Ishikawa (cell line): ENCODE measurements around the gene OVOL2.

Source experiments
- CEBPB ChIP-seq: IDR thresholded peaks from 2 replicates; pipeline ENCODE4 v1.6.1; 2012
- CREB1 ChIP-seq: IDR thresholded peaks from 2 replicates; pipeline ENCODE4 v1.6.1; 2012; ENCODE audit warnings: low read depth
- EGR1 ChIP-seq: IDR thresholded peaks from 2 replicates; pipeline ENCODE4 v1.6.1; 2012
- EP300 ChIP-seq: IDR thresholded peaks from 2 replicates; pipeline ENCODE4 v1.6.1; 2012; ENCODE audit warnings: borderline replicate concordance
- FOXM1 ChIP-seq: IDR thresholded peaks from 2 replicates; pipeline ENCODE4 v1.6.1; 2012; ENCODE audit warnings: low read depth, borderline replicate concordance
- MAX ChIP-seq: IDR thresholded peaks from 2 replicates; pipeline ENCODE4 v1.6.1; 2012
- NFIC ChIP-seq: IDR thresholded peaks from 2 replicates; pipeline ENCODE4 v1.6.1; 2012
- RAD21 ChIP-seq: IDR thresholded peaks from 2 replicates; pipeline ENCODE4 v1.6.1; 2012; ENCODE audit warnings: low read depth
- REST ChIP-seq: IDR thresholded peaks from 2 replicates; pipeline ENCODE4 v1.6.1; 2012; ENCODE audit warnings: low read depth, mild to moderate bottlenecking
- TAF1 ChIP-seq: IDR thresholded peaks from 2 replicates; pipeline ENCODE4 v1.6.1; 2012; ENCODE audit warnings: low read depth, mild to moderate bottlenecking
- TCF12 ChIP-seq: IDR thresholded peaks from 2 replicates; pipeline ENCODE4 v1.6.1; 2012; ENCODE audit warnings: low read depth
- TEAD4 ChIP-seq: IDR thresholded peaks from 2 replicates; pipeline ENCODE4 v1.6.1; 2012
- USF1 ChIP-seq: IDR thresholded peaks from 2 replicates; pipeline ENCODE4 v1.6.1; 2012
- YY1 ChIP-seq: IDR thresholded peaks from 2 replicates; pipeline ENCODE4 v1.6.1; 2012; ENCODE audit warnings: low read depth
- ZBTB7A ChIP-seq: IDR thresholded peaks from 2 replicates; pipeline ENCODE4 v1.6.1; 2012; ENCODE audit warnings: low read depth

Gene OVOL2

GRCh38 chr20:18009116-18009515 lies 48.6 kb downstream of the OVOL2 start:
- TF ChIP-seq EGR1 (no peak), FOXM1 (no peak), NFIC (no peak), TEAD4 (no peak), REST (no peak), ZBTB7A (no peak), RAD21 (no peak), CEBPB (no peak), MAX (no peak), TAF1 (no peak), CREB1 (no peak), TCF12 (no peak), EP300 (no peak), USF1 (no peak), YY1 (no peak)

DNA sequence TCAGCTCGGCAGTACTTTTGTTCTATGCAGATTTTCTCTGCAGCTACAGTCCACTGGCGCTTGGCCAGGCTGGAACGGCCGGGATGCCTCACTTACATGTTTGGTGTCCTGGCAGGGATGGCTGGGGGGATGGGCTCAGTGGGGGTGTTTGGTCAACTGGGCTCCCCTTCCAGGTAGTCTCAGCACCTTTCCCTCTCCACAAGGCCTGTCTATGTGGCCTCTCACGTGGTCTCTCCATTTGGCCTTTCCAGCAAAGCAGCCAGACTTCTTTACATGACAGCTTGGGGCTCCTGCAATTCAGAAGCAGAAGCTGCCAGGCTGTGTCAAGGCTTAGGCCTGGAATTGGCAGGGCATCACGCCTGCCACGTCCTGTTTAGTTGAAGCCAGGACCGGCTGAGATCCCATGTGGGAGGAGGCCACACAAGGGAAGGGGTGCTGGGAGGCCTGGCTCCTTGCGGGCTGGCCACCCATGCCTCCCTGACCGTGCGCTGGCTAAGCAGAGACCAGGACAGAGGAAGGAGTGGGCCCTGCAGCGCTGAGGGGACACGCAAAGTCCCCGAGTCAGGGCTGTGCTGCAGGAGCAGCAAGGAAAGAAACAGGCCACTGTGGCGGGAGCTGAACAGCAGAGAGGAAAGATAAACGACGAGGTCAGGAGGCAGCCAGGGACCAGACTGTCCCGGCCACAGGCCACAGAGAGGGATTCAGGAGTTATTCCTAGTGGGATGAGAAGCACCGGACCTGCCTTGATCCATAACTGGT lies 50.0 kb downstream of the OVOL2 start:
- TF ChIP-seq EGR1 = no peak
- TF ChIP-seq CREB1 = no peak
- TF ChIP-seq FOXM1 = no peak
- no peak for TF ChIP-seq TEAD4
- TF ChIP-seq CEBPB = no peak
- no peak for TF ChIP-seq NFIC
- TF ChIP-seq MAX = no peak
- TF ChIP-seq TAF1 = no peak
- TF ChIP-seq EP300 = no peak
- no peak for TF ChIP-seq TCF12
- no peak for TF ChIP-seq RAD21
- TF ChIP-seq YY1 = no peak

DNA sequence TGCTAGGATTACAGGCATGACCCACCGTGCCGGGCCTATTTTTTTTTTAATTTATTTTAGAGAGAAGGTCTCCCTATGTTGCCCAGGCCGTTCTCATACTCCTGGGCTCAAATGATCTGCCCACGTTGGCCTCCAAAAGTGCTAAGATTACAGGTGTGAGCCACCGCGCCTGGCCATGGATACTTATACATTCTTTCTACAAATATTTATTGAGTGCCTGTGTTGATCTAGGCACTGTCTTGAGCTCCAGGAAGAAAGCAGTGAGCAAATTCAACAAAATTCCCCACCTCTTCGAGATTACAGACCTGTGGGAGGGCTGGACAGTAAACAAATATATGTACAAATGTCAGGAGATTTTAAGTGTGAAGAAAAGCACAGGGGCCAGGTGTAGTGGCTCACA lies 51.0 kb downstream of the OVOL2 start:
- no peak for TF ChIP-seq TEAD4

DNA sequence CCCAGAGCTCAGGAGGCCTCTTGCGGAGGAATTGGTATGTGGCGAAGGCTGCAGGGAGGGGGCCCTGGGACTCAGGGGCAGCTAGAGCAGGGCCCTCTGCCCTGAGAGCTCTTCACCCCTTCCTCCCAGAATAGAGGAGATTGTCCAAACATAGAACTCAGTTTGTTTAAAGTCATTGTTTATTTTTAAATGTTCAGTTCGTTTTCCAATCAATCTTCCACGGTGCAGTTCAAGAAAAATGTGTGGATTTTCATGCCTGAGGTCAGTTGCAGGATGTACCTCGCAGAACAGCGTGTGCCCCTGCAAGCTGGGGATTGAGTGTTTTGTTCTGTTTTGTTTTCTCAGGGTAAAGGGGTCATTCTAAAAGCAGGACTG lies 51.7 kb downstream of the OVOL2 start:
- TF ChIP-seq TAF1 = no peak
- no peak for TF ChIP-seq TCF12

GRCh38 chr20:18005170-18005989 lies 52.3 kb downstream of the OVOL2 start:
- TF ChIP-seq EP300 = no peak
- no peak for TF ChIP-seq YY1

GRCh38 chr20:18004384-18005031 lies 53.2 kb downstream of the OVOL2 start:
- TF ChIP-seq TCF12 = no peak
- no peak for TF ChIP-seq YY1
- TF ChIP-seq FOXM1 = no peak
- TF ChIP-seq CREB1 = no peak
- no peak for TF ChIP-seq USF1
- TF ChIP-seq REST = no peak
- no peak for TF ChIP-seq NFIC
- no peak for TF ChIP-seq EP300
- TF ChIP-seq TEAD4 = no peak
- no peak for TF ChIP-seq EGR1
- no peak for TF ChIP-seq CEBPB
